HepG2 (cell line): ENCODE data around the gene ADI1. TPM values are rescaled to one million over a fixed set of nuclear protein-coding genes. Genes with fewer than 3 reads are reported as not detected.

Source experiments
- ELF3 ChIP-seq: IDR thresholded peaks from 2 replicates; pipeline ENCODE4 v1.6.1; 2016; ENCODE audit warnings: missing genetic modification reagents, missing compliant biosample characterization
- ERF ChIP-seq: IDR thresholded peaks from 2 replicates; pipeline ENCODE4 v1.6.1; 2018; ENCODE audit warnings: missing biosample characterization, missing genetic modification reagents
- FOXJ3 ChIP-seq: sonication (generic); formaldehyde crosslinking; IDR thresholded peaks from 2 replicates; pipeline ENCODE4 v1.4.0; 2020; ENCODE audit warnings: missing genetic modification reagents, mild to moderate bottlenecking, borderline replicate concordance
- FOXK1 ChIP-seq: sonication (generic); formaldehyde crosslinking; IDR thresholded peaks from 2 replicates; pipeline ENCODE4 v1.4.0; 2020; ENCODE audit warnings: low read depth, missing genetic modification reagents, borderline replicate concordance
- KLF16 ChIP-seq, 2 experiments: sonication (generic) in 1 of 2; formaldehyde crosslinking in 1 of 2; IDR thresholded peaks; 2 replicates each; pipeline versions ENCODE4 v1.6.1 to v1.8.0; 2016 to 2023; ENCODE audit warnings: missing genetic modification reagents in 2 of 2, missing compliant biosample characterization in 1 of 2
- NCOA1 ChIP-seq: sonication (generic); formaldehyde crosslinking; IDR thresholded peaks from 2 replicates; pipeline ENCODE4 v1.9.0; 2021; ENCODE audit warnings: missing genetic modification reagents
- NFE2 ChIP-seq: sonication (generic); formaldehyde crosslinking; IDR thresholded peaks from 2 replicates; pipeline ENCODE4 v1.4.0; 2020; ENCODE audit warnings: missing genetic modification reagents
- POLR2A ChIP-seq, 2 experiments: IDR thresholded peaks; 2 replicates each; pipeline ENCODE4 v1.6.1; 2011; ENCODE audit warnings: low read depth in 2 of 2, low read length in 2 of 2, mild to moderate bottlenecking in 1 of 2, moderate library complexity in 1 of 2; ENCODE audit not compliant: insufficient read depth in 1 of 2
- REPIN1 ChIP-seq: sonication (generic); formaldehyde crosslinking; IDR thresholded peaks from 2 replicates; pipeline ENCODE4 v1.8.0; 2022; ENCODE audit warnings: missing genetic modification reagents, low read depth, mild to moderate bottlenecking, borderline replicate concordance
- SMAD3 ChIP-seq: sonication (generic); formaldehyde crosslinking; IDR thresholded peaks from 2 replicates; pipeline ENCODE4 v1.4.0; 2020; ENCODE audit warnings: missing genetic modification reagents
- SPEN ChIP-seq: sonication (generic); formaldehyde crosslinking; IDR thresholded peaks from 2 replicates; pipeline ENCODE4 v1.5.1; 2020; ENCODE audit warnings: low read depth, mild to moderate bottlenecking, missing genetic modification reagents
- TP53 ChIP-seq: sonication (generic); formaldehyde crosslinking; conservative IDR thresholded peaks from 2 replicates; pipeline ENCODE4 v1.4.0; 2020; ENCODE audit warnings: missing genetic modification reagents
- ZNF563 ChIP-seq: sonication (generic); formaldehyde crosslinking; IDR thresholded peaks from 2 replicates; pipeline ENCODE4 v1.8.0; 2022; ENCODE audit warnings: mild to moderate bottlenecking, moderate library complexity, missing genetic modification reagents
- polyA plus RNA-seq, 8 experiments: library from polyadenylated mRNA; depleted of rRNA in 3 of 8; stranded (reverse) in 7 of 8; unstranded in 1 of 8; fragments of >200 nt; fragmentation: Illumina TruSeq in 4 of 8; extraction: Trizol in 4 of 8; gene quantifications; 2 replicates each; pipeline versions ENCODE4 v1.2.1 to v1.2.3, GENCODE V29; 2011 to 2016; ENCODE audit warnings: low read depth in 4 of 8, missing spikeins in 1 of 8, mixed read lengths in 1 of 8; ENCODE audit not compliant: insufficient read depth in 1 of 8
- total RNA-seq, 5 experiments: library from RNA; depleted of rRNA; stranded (reverse); fragments of >200 nt; fragmentation: Illumina TruSeq; extraction: Trizol; gene quantifications; 2 replicates each; pipeline ENCODE4 v1.2.3, GENCODE V29; 2016; ENCODE audit warnings: low read depth in 1 of 5
- TF ChIP-seq, protein P1 (sequence below): sonication (generic); formaldehyde crosslinking; IDR thresholded peaks from 2 replicates; pipeline ENCODE4 v1.4.0; 2020; ENCODE audit warnings: mild to moderate bottlenecking, missing genetic modification reagents
- TF ChIP-seq, protein P2 (sequence below): sonication (generic); formaldehyde crosslinking; IDR thresholded peaks from 2 replicates; pipeline ENCODE4 v1.4.0; 2020; ENCODE audit warnings: missing genetic modification reagents
- TF ChIP-seq, protein P3 (sequence below): sonication (generic); formaldehyde crosslinking; IDR thresholded peaks from 2 replicates; pipeline ENCODE4; 2020; ENCODE audit warnings: missing genetic modification reagents, mild to moderate bottlenecking, borderline replicate concordance
- TF ChIP-seq, protein P4 (sequence below): IDR thresholded peaks from 2 replicates; pipeline ENCODE4 v1.6.1; 2016; ENCODE audit warnings: missing genetic modification reagents, missing compliant biosample characterization
- TF ChIP-seq, protein P5 (sequence below): sonication (generic); formaldehyde crosslinking; conservative IDR thresholded peaks from 2 replicates; pipeline ENCODE4 v1.4.0; 2020; ENCODE audit warnings: missing genetic modification reagents

Gene ADI1
- total and polyA plus RNA-seq, 2 of the 13 experiments (the other 11 are each of a cell fraction or from before 2014, with no cell fraction given): 28.7 to 123 TPM

DNA sequence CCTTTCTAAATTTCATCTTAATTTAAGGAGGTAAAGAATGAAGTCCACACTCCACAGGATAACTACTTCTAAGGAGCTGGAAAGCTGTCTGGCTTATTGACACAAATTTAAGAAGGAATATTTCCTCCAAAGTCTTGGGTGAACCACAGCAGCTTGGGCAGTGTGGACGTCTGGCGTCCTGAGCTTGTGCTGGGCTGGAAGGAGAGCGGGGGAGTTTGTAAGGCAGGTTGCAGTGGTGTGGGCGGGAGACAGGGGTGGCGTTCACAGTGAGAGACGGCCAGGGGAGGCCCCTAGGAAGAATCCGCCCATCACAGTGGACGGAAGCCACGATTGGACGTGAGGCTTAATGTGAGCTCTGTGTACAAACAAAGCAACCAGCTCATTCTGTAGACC is 25.7 kb downstream of the ADI1 start (continued):
- TF ChIP-seq, protein P1, sequence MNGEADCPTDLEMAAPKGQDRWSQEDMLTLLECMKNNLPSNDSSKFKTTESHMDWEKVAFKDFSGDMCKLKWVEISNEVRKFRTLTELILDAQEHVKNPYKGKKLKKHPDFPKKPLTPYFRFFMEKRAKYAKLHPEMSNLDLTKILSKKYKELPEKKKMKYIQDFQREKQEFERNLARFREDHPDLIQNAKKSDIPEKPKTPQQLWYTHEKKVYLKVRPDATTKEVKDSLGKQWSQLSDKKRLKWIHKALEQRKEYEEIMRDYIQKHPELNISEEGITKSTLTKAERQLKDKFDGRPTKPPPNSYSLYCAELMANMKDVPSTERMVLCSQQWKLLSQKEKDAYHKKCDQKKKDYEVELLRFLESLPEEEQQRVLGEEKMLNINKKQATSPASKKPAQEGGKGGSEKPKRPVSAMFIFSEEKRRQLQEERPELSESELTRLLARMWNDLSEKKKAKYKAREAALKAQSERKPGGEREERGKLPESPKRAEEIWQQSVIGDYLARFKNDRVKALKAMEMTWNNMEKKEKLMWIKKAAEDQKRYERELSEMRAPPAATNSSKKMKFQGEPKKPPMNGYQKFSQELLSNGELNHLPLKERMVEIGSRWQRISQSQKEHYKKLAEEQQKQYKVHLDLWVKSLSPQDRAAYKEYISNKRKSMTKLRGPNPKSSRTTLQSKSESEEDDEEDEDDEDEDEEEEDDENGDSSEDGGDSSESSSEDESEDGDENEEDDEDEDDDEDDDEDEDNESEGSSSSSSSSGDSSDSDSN (CRISPR knock-in tag): no peak
- TF ChIP-seq, protein P2, sequence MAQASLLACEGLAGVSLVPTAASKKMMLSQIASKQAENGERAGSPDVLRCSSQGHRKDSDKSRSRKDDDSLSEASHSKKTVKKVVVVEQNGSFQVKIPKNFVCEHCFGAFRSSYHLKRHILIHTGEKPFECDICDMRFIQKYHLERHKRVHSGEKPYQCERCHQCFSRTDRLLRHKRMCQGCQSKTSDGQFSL (CRISPR knock-in tag): 0 out of 2 replicates have a peak, but pooled peaks have one; percentile 18
- TF ChIP-seq ZNF563 (CRISPR knock-in tag) (no peak), FOXK1 (CRISPR knock-in tag) (0 out of 2 replicates have a peak, but pooled peaks have one; percentile 12), SPEN (0 out of 2 replicates have a peak, but pooled peaks have one; percentile 25), TP53 (CRISPR knock-in tag) (no peak), SMAD3 (CRISPR knock-in tag) (peak; percentile 32; the same call in 1 of the 2 replicates), POLR2A (IDR thresholded peaks at IDR 0.05; ENCODE audit: insufficient read depth in 1 of 2, low read depth in 2 of 2, low read length in 2 of 2) (peak; percentile 43 to 66), ERF (no peak), REPIN1 (CRISPR knock-in tag) (no peak), ELF3 (CRISPR knock-in tag) (no peak), FOXJ3 (no peak), KLF16 (CRISPR knock-in tag; IDR thresholded peaks at IDR 0.05) (0 out of 4 replicates have a peak, but pooled peaks of 1 of the 2 experiments have one; percentile 10), NFE2 (CRISPR knock-in tag) (no peak), NCOA1 (CRISPR knock-in tag) (no peak; the same call in 1 of the 2 replicates)
- TF ChIP-seq, protein P3, sequence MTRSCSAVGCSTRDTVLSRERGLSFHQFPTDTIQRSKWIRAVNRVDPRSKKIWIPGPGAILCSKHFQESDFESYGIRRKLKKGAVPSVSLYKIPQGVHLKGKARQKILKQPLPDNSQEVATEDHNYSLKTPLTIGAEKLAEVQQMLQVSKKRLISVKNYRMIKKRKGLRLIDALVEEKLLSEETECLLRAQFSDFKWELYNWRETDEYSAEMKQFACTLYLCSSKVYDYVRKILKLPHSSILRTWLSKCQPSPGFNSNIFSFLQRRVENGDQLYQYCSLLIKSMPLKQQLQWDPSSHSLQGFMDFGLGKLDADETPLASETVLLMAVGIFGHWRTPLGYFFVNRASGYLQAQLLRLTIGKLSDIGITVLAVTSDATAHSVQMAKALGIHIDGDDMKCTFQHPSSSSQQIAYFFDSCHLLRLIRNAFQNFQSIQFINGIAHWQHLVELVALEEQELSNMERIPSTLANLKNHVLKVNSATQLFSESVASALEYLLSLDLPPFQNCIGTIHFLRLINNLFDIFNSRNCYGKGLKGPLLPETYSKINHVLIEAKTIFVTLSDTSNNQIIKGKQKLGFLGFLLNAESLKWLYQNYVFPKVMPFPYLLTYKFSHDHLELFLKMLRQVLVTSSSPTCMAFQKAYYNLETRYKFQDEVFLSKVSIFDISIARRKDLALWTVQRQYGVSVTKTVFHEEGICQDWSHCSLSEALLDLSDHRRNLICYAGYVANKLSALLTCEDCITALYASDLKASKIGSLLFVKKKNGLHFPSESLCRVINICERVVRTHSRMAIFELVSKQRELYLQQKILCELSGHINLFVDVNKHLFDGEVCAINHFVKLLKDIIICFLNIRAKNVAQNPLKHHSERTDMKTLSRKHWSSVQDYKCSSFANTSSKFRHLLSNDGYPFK (CRISPR knock-in tag): no peak
- TF ChIP-seq, protein P4, sequence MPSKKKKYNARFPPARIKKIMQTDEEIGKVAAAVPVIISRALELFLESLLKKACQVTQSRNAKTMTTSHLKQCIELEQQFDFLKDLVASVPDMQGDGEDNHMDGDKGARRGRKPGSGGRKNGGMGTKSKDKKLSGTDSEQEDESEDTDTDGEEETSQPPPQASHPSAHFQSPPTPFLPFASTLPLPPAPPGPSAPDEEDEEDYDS: peak; percentile 65
- TF ChIP-seq, protein P5, sequence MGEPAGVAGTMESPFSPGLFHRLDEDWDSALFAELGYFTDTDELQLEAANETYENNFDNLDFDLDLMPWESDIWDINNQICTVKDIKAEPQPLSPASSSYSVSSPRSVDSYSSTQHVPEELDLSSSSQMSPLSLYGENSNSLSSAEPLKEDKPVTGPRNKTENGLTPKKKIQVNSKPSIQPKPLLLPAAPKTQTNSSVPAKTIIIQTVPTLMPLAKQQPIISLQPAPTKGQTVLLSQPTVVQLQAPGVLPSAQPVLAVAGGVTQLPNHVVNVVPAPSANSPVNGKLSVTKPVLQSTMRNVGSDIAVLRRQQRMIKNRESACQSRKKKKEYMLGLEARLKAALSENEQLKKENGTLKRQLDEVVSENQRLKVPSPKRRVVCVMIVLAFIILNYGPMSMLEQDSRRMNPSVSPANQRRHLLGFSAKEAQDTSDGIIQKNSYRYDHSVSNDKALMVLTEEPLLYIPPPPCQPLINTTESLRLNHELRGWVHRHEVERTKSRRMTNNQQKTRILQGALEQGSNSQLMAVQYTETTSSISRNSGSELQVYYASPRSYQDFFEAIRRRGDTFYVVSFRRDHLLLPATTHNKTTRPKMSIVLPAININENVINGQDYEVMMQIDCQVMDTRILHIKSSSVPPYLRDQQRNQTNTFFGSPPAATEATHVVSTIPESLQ (CRISPR knock-in tag): peak; percentile 72; the same call in 1 of the 2 replicates
